WTC11 (cell line): Measurements from ENCODE around the gene GABBR2. TPM values are rescaled to one million over a fixed set of nuclear protein-coding genes. Genes with fewer than 3 reads are reported as not detected.
"Not testable (repeated sequence)": the region's sequence is repeated elsewhere in the genome, so short reads cannot be mapped to it uniquely, and the experiment has no call there.

ENCODE experiments used
- ATAC-seq: fragments of 200-7000 bp; cut with Tn5 transposase; 2 replicates; pipeline ENCODE4 v1.10.0; 2021; ENCODE audit warnings: mild to moderate bottlenecking, moderate library complexity
- CTCF ChIA-PET: fragments of 300-600 bp; sonication (Branson Sonifier 250); formaldehyde crosslinking; loops from one replicate; lab custom pipeline; 2021; ENCODE audit warnings: antibody characterized with exemption; lab: Charles Lee
- POLR2A ChIA-PET: fragments of 350-600 bp; sonication (Branson Sonifier 250); formaldehyde crosslinking; loops from one replicate; lab custom pipeline; 2021; ENCODE audit warnings: antibody characterized with exemption; lab: Charles Lee
- DNase-seq: peaks from one replicate; pipeline ENCODE4 v3.0.0; 2021; ENCODE audit warnings: low spot score
- H3K27ac Mint-ChIP-seq: 2 replicates; pipeline ENCODE4 v1.8.0; 2021; ENCODE audit warnings: mixed read lengths
- H3K27me3 Mint-ChIP-seq: 2 replicates; pipeline ENCODE4 v1.8.0; 2021; ENCODE audit warnings: low read depth, mild to moderate bottlenecking, moderate library complexity, mixed read lengths
- H3K36me3 Mint-ChIP-seq: 2 replicates; pipeline ENCODE4 v1.8.0; 2021; ENCODE audit warnings: mixed read lengths
- H3K4me1 Mint-ChIP-seq: 2 replicates; pipeline ENCODE4 v1.8.0; 2022; ENCODE audit warnings: mixed read lengths
- H3K4me3 Mint-ChIP-seq: 2 replicates; pipeline ENCODE4 v1.8.0; 2021; ENCODE audit warnings: mild to moderate bottlenecking, moderate library complexity, mixed read lengths
- H3K9me3 Mint-ChIP-seq: 2 replicates; pipeline ENCODE4 v1.8.0; 2021; ENCODE audit warnings: mixed read lengths
- AR ChIP-seq: fragments of 250-450 bp; sonication (Bioruptor Pico); IDR thresholded peaks from 2 replicates; pipeline ENCODE4 v1.9.0; 2021; ENCODE audit warnings: mild to moderate bottlenecking
- CDX4 ChIP-seq: fragments of 250-450 bp; sonication (Bioruptor Pico); IDR thresholded peaks from 2 replicates; pipeline ENCODE4 v1.9.0; 2021; ENCODE audit warnings: moderate library complexity, mild to moderate bottlenecking, inconsistent platforms, borderline replicate concordance
- ERG ChIP-seq: fragments of 250-450 bp; sonication (Bioruptor Pico); IDR thresholded peaks from 2 replicates; pipeline ENCODE4 v1.8.0; 2021; ENCODE audit warnings: mild to moderate bottlenecking
- ETV6 ChIP-seq: sonication (generic); formaldehyde crosslinking; IDR thresholded peaks from 2 replicates; pipeline ENCODE4 v1.8.1; 2022; ENCODE audit warnings: mild to moderate bottlenecking, missing genetic modification reagents
- FOXK1 ChIP-seq: sonication (generic); formaldehyde crosslinking; IDR thresholded peaks from 2 replicates; pipeline ENCODE4 v1.8.0; 2022; ENCODE audit warnings: mild to moderate bottlenecking, moderate library complexity, missing genetic modification reagents
- FOXP4 ChIP-seq: sonication (generic); formaldehyde crosslinking; IDR thresholded peaks from 2 replicates; pipeline ENCODE4 v1.8.0; 2022; ENCODE audit warnings: mild to moderate bottlenecking, missing genetic modification reagents
- GABPB1 ChIP-seq: sonication (generic); formaldehyde crosslinking; IDR thresholded peaks from 2 replicates; pipeline ENCODE4 v1.8.1; 2023; ENCODE audit warnings: mild to moderate bottlenecking, missing genetic modification reagents
- GRHL2 ChIP-seq: fragments of 250-450 bp; sonication (Bioruptor Pico); IDR thresholded peaks from 2 replicates; pipeline ENCODE4 v1.8.0; 2022; ENCODE audit warnings: mild to moderate bottlenecking, moderate library complexity; ENCODE audit not compliant: insufficient replicate concordance, severe bottlenecking
- NR1H2 ChIP-seq: sonication (generic); formaldehyde crosslinking; IDR thresholded peaks from 2 replicates; pipeline ENCODE4 v1.9.0; 2021; ENCODE audit warnings: mild to moderate bottlenecking, moderate library complexity, missing genetic modification reagents
- PREB ChIP-seq: sonication (generic); formaldehyde crosslinking; IDR thresholded peaks from 2 replicates; pipeline ENCODE4 v1.8.1; 2022; ENCODE audit warnings: mild to moderate bottlenecking, missing genetic modification reagents, moderate library complexity, borderline replicate concordance
- RORB ChIP-seq: fragments of 250-450 bp; sonication (Bioruptor Pico); IDR thresholded peaks from 2 replicates; pipeline ENCODE4 v1.9.0; 2021; ENCODE audit warnings: mild to moderate bottlenecking
- SMAD4 ChIP-seq: sonication (generic); formaldehyde crosslinking; IDR thresholded peaks from 2 replicates; pipeline ENCODE4 v1.8.0; 2022; ENCODE audit warnings: mild to moderate bottlenecking, missing genetic modification reagents
- TEAD1 ChIP-seq: sonication (generic); formaldehyde crosslinking; IDR thresholded peaks from 2 replicates; pipeline ENCODE4 v1.8.0; 2022; ENCODE audit warnings: mild to moderate bottlenecking, missing genetic modification reagents
- TP53 ChIP-seq: sonication (generic); formaldehyde crosslinking; IDR thresholded peaks from 2 replicates; pipeline ENCODE4 v1.8.1; 2023; ENCODE audit warnings: mild to moderate bottlenecking, missing genetic modification reagents
- ZBTB21 ChIP-seq: sonication (generic); formaldehyde crosslinking; IDR thresholded peaks from 2 replicates; pipeline ENCODE4 v1.8.1; 2023; ENCODE audit warnings: mild to moderate bottlenecking, missing genetic modification reagents, borderline replicate concordance
- ZNF138 ChIP-seq: sonication (generic); formaldehyde crosslinking; conservative IDR thresholded peaks from 2 replicates; pipeline ENCODE4 v1.8.1; 2022; ENCODE audit warnings: mild to moderate bottlenecking, moderate library complexity, missing genetic modification reagents
- ZNF232 ChIP-seq: sonication (generic); formaldehyde crosslinking; IDR thresholded peaks from 2 replicates; pipeline ENCODE4 v1.8.0; 2022; ENCODE audit warnings: mild to moderate bottlenecking, missing genetic modification reagents
- ZNF263 ChIP-seq: sonication (generic); formaldehyde crosslinking; IDR thresholded peaks from 2 replicates; pipeline ENCODE4 v1.8.1; 2022; ENCODE audit warnings: low read depth, mild to moderate bottlenecking, moderate library complexity, missing genetic modification reagents
- ZNF281 ChIP-seq: sonication (generic); formaldehyde crosslinking; IDR thresholded peaks from 2 replicates; pipeline ENCODE4 v1.8.0; 2023; ENCODE audit warnings: mild to moderate bottlenecking, missing genetic modification reagents
- ZNF396 ChIP-seq: fragments of 250-450 bp; sonication (Bioruptor Pico); IDR thresholded peaks from 2 replicates; pipeline ENCODE4 v1.8.0; 2021; ENCODE audit warnings: mild to moderate bottlenecking, moderate library complexity, borderline replicate concordance
- ZNF512 ChIP-seq: sonication (generic); formaldehyde crosslinking; IDR thresholded peaks from 2 replicates; pipeline ENCODE4 v1.8.1; 2022; ENCODE audit warnings: missing genetic modification reagents, borderline replicate concordance
- total RNA-seq: library from RNA; stranded (reverse); gene quantifications from 3 replicates; pipeline ENCODE4 v1.2.3, GENCODE V29; 2021

The GABBR2 gene
- total RNA-seq, 1 experiment from 2014 or later: 0.92 TPM

- TF ChIP-seq ZNF281 (CRISPR knock-in tag): no peak
- no peak for TF ChIP-seq ZNF232 (CRISPR knock-in tag)
- TF ChIP-seq PREB (CRISPR knock-in tag): no peak
- no peak for TF ChIP-seq RORB (CRISPR knock-in tag)
- TF ChIP-seq GABPB1 (CRISPR knock-in tag): no peak
- no peak for TF ChIP-seq TP53 (CRISPR knock-in tag)
- no peak for TF ChIP-seq ZNF138 (CRISPR knock-in tag)
- TF ChIP-seq, all 79 proteins: peak for 0
Measured at GRCh38 chr9:98656511-98656910, 52.2 kb downstream of the GABBR2 start (continued).

- H3K9me3 Mint-ChIP-seq, H3K36me3 Mint-ChIP-seq, H3K4me3 Mint-ChIP-seq, H3K4me1 Mint-ChIP-seq, CTCF ChIA-PET, POLR2A ChIA-PET, DNase-seq, H3K27me3 Mint-ChIP-seq, ATAC-seq, H3K27ac Mint-ChIP-seq: not testable (repeated sequence)
Measured at GRCh38 chr9:98655428-98655827, 53.3 kb downstream of the GABBR2 start.

GRCh38 chr9:98654247-98654646, 54.5 kb downstream of the GABBR2 start:
- Mint-ChIP-seq H3K4me1 (peaks cover 2% of the 10 kb centered on the region), H3K4me3 (no peak overlapping the region), H3K9me3 (peaks cover 8% of the 10 kb centered on the region), H3K27me3 (no peaks in the 10 kb centered on the region), H3K27ac (no peak overlapping the region), H3K36me3 (no peaks in the 10 kb centered on the region)
- TF ChIP-seq TEAD1 (CRISPR knock-in tag) (no peak), AR (CRISPR knock-in tag) (no peak), ZNF396 (CRISPR knock-in tag) (no peak), SMAD4 (CRISPR knock-in tag) (no peak), ZNF512 (CRISPR knock-in tag) (no peak), ETV6 (CRISPR knock-in tag) (no peak), ERG (CRISPR knock-in tag) (no peak), CDX4 (CRISPR knock-in tag) (no peak), RORB (CRISPR knock-in tag) (no peak), NR1H2 (CRISPR knock-in tag) (no peak), GABPB1 (CRISPR knock-in tag) (no peak), GRHL2 (CRISPR knock-in tag) (no peak), ZNF263 (CRISPR knock-in tag) (no peak), FOXP4 (CRISPR knock-in tag) (no peak), ZBTB21 (CRISPR knock-in tag) (no peak), FOXK1 (CRISPR knock-in tag) (no peak)
- ATAC-seq: no peak
- DNase-seq: no peak
- POLR2A ChIA-PET: no interaction called here
- CTCF ChIA-PET: interaction anchor here (1.0 to 2.1 kb wide), 2 partner anchors 11 to 117 kb away, joined by 3 to 9 read pairs; no protein-coding TSS in a partner anchor
